ENCODE measurements around the gene FIBCD1.

Gene FIBCD1

DNA sequence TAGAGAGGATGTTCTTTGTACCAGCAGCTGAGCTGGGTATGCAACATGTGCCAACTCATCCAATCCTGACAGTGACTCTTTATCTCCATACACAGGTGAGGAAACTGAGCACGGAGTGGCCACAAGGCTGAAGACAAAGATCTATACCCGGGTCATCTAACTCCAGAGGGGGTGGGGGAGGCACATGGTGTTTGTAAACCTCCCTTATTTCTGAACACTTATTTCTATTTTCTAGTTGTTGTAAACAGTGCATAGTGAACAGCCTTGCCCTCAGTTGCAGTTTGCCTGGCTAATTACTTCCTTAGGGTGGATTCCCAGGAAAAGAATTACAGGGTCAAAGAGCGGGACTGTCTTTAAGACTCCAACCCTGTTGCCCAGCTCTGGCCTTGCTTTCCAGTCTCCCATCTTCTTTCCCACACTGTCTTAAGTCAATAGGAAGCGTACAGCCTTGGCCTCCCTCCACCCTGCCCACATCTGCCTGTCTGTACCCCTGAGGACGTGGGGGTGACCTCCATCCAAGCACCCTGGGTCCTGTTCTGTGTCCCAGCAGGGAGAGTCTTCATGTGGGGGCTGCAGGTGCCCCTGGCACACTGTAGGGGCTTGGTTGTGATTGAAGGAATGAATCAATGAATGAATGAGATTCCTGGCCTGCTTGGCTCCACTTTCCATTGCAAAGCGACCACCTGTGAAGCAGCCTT is 13.2 kb upstream of the FIBCD1 start:
- DNase-seq, result no peak

DNA sequence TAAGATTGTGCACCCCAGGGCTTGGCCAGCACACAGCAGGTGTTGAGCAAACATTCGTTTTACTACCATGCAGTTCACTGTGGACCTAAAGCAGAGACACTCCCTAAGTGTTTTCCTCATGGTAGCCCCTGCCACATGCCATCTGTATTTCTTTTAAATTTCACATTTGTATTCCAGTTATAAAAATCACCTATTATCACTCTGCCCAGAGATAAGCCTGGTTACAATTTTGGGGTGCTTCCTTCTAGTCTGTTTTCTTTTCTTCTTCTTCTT is 10.9 kb upstream of the FIBCD1 start:
- DNase-seq, result no peak

DNA sequence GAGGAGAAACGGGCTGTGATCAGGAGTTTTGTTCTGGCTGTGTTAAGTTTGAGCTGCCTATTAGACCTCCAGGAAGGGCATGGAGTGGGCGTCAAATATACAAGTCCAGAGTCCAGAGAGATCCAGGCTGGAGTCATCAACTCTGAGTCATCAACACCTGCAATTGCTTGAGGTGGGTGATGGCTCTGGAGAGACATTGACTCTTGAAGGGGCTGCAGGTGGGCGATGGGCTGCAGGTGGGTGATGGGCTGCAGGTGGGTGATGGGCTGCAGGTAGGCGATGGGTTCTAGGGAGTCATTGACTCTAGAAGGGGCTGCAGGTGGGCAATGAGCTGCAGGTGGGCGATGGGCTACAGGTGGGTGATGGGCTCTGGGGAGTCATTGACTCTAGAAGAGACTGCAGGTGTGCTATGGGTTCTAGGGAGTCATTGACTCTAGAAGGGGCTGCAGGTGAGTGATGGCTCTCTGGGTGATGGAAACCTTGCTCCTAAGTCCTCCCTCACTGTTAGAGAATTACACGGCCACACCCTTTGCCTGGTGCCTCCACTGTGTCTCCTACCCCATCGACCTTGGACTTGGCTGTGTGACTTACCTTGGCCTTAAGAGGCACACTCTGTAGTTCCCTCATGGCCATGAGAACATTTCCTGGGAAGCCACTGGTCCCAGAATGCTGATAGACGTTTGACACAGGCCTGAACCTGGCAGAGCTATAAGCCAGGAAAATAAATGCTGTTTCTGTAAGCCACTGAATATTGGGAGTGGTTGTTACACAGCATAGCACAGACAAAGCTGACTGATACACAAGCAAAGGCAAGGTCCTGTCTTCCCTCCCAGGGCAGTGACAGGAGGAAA is 10.4 kb upstream of the FIBCD1 start:
- no peak for DNase-seq

DNA sequence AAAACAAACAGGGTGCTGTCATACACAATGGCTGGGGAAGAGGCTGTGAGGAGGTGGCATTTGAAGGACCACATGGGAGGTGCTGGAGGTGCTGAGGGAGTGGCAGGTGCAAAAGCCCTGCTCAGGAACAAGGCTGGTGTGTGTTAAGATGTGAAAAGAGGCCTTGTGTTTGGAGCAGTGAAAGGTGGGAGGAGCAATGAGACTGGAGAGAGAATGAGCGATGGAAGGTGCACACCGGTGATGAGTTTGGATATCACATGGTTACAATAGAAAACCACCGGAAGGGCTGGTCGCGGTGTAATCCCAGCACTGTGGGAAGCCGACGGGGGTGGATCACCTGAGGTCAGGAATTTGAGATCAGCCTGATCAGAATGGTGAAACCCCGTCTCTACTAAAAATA is 9.2 kb upstream of the FIBCD1 start:
- no peak for DNase-seq

DNA sequence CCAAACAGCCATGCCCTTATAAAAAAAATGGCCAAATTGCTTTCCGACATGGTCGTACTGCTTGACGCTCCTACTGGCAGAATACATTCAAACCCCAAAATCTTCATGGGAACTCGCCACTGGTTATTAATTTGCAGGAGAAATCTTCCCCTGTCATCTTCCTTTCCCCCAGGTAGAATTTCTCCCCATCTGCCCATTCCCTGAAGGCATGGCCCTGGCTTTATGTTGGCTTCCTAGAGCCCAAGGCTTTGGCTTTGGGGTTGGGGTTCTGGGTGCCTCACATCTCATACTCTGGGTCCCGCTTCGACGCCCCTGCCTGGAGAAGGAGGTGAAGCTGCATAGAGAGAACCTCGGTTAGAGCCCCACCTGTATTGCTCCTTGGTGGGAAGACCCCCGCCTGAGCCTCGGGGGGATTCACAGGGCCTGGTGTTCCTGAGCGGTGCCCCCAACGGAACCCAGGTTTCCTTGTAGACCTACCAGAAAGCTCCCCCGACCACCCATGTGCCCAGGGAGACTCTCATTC is 8.6 kb upstream of the FIBCD1 start:
- DNase-seq, result no peak

DNA sequence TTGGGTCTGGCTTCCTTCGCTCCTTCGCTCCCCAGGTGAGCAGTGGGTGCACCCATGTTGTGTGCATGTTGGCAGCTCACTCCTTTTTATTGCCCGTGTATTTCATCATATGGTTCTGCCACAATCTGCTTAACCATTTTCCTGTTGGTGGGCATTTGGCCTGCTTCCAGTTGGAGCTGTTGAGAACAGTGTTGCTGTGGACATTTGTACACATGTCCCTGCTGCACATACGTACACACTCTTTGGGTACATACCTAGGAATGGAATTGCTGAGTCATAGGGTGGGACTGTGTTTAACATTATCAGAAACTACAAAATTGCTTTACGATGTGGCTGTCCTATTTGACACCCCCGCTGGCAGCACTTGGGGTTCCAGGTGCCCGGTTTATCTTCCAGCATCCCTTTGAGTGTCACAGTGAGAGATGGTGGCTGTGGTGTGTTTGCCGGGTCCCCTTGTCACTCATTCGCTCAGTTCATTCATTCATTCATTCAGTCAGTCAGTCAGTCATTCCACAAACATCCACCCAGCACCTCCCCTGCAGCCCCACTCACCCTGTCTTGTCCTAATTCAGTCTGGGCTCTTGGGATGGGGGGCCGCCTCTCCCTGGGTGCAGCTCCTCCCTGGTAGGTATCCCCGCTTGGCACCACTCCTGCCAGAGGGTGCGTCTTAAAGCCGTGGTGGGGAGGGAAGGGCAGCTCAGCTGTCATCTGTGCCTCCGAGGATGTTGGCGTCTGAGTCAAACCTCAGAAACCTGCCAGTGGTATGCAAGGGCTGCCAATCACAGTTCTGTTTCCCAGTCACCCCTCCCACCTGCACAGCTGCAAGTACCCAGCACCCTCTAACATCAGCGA is 7.9 kb upstream of the FIBCD1 start:
- no peak for DNase-seq

DNA sequence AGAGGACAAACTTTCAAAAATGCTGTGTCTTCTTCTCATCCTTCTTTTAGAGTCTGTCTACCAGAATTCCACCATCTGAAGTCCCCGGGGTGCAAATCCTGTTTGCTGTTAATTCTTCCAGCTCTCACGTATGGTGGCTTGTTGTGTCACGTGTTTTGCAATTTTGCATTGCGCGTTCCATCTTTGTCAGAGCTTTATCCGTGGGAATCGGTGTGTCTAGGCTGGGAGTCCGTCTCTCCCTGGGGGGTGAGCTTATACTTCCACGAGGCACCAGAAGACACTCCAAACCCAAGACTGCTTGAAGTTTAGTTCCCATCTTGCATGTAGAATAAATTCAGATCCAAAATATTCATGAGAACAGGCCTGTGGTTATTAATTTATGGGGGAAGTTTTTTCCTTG is 6.1 kb upstream of the FIBCD1 start:
- DNase-seq, result no peak

DNA sequence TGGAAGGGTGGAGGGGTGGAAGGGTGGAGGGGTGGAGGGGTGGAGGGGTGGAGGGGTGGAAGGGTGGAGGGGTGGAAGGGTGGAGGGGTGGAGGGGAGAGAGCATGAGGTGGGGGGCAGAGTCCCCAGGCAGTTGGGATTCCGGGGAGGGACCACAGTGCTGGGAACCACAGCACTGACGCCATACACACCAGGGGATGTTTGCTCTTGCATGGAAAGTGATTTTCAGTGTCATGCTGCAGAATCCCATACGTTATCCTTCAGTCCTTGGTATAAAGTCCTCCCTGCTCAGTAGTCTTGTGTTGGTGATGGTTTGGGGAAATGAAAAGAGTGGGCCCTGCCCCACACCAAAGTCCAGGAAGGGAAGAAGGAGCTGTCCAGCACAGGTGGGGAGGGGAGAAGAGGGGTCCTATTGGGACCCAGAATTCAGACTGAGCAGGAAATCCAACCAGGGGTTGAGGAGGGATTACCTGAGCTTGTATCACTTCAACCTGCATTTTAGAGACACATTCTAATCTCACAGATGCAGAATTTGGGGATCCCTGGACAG is 5.5 kb upstream of the FIBCD1 start:
- DNase-seq, result no peak

DNA sequence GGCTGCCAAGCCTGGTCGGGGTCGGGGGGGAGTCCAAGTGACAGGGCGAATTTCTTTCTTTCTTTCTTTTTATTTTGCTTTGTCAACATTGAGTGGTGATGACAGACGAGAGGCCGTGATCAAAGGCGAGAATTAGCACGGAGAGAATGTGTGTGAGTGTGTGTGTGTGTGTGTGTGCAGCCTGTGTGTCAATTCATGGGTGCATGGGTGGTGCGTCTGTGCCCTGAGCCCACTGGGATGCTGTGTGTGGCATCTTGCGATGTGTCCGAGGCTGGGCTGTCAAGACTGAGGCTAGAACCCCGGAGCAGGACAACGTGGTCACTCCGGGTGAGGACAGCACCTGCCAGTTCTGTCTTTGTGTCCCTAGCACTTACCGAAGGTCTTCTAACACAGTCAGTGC is 4.7 kb upstream of the FIBCD1 start:
- no peak for DNase-seq

DNA sequence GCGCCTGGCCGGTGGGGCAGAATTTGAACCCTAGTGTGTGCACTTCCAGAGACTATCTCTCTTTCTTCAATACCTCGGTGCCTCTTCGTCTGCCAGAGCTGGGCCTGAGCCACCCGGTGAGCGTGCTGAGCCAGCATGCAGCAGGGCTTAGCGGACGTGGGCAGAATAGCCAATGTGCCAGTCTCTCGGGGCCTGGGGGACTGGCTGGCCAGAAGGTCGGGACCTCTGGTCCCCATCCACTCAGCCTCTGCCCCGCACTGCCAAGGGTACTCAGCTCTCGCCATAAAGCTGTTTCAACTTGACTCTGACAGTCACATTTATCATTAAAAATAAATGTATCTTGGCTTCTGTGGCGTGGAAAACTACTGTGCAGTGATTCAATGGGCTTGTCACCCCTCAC is 4.2 kb upstream of the FIBCD1 start:
- DNase-seq, result no peak

DNA sequence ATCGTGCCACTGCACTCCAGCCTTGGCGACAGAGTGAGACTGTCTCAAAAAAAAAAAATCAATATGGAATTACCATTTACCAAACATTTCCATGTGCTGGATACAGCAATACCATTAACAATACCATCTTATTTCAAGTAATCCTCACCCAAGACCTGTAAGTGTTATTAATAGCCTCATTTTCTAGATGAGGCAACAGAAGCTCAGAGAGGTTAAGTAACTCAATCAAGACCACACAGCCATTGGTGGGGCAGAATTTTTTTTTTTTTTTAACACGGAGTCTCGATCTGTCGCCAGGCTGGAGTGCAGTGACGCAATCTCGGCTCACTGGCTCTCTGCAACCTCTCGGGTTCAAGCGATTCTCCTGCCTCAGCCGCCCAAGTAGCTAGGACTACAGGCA is 3.6 kb upstream of the FIBCD1 start:
- no peak for DNase-seq

DNA sequence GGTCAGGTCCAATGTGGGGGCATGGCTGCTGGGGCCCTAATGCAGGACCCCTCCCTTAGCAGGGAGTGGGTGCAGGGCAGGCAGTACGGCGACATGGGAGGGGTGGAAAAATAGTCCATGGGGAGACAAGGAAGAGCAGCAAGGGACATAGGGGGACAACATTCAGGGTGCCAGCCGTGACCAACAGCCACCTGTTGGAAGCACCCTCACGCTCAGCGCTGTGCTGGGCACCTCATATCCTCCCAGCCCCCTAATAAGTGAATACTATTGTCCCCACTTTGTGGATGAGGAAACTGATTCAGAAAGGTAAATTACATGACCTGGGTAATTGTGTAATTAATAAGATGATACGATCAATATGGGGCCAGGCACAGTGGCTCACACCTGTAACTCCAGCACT is 3.0 kb upstream of the FIBCD1 start:
- no peak for DNase-seq

DNA sequence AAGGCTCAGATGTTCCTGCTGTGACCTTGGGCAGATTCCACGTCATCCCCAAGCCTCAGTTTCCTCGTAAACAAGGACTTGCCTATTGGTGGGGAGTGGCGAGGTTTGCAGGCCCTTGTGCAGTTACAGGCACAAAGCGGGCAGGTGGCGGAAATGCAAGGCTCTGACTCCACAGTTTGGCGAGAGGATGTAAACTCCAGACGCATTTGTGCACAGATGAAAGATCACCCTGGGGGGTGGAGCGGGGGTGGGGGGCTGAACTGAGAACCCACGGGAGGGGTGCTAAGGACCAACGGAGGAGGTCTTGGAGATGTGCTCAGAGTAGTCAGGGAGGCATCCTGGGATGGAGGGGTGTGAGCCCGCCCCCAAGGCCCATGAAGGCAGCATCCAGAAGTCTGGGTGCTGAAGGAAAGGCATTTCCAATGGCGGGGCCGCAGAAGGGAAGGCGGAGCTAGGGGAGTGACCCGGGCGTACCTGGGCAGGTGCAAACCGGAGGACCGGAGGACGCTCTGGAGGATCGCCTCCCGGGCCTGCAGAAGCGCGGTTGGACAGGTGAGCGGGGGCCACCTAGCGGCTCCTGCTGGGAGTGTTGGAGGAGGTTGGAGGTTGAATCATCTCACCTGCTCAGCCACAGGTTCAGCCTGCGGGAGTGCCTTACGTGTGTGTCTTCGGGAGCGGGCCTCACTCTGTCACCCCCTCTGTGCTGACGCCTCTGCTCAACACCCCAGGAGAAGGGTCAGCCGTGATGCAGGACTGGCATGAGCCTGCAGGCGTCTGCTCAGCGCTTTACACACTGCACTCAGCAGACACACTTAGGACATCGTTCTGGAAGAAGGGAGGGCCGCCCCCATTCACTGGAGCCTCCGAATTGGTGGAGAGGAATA is 1.9 kb upstream of the FIBCD1 start:
- no peak for DNase-seq

DNA sequence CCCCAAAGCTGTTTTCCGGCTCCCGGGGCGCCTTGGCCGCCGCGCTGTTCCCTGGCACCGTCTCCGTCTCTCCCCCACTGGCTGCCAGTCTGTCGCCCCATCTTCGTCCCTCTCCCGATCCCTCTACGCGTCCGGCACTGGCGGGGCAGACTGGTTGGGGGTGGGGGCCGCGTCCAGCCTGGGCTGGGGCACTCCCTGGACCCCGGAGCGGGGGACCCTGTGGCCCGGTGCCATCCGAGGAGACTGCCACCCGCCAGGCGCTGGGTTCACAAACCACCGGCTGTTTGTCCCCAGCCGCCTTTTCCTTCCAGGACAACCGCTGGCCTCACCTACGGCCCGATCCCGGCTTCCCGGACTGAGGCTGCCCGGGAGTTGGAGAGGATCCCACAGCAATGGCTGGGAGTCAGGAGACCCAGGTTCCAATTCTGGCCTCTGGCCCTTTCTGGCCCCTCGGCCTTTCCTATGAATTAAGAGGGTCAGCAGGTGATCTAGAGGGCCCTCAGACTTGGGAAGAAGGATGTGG is 1.0 kb upstream of the FIBCD1 start:
- DNase-seq, result no peak

DNA sequence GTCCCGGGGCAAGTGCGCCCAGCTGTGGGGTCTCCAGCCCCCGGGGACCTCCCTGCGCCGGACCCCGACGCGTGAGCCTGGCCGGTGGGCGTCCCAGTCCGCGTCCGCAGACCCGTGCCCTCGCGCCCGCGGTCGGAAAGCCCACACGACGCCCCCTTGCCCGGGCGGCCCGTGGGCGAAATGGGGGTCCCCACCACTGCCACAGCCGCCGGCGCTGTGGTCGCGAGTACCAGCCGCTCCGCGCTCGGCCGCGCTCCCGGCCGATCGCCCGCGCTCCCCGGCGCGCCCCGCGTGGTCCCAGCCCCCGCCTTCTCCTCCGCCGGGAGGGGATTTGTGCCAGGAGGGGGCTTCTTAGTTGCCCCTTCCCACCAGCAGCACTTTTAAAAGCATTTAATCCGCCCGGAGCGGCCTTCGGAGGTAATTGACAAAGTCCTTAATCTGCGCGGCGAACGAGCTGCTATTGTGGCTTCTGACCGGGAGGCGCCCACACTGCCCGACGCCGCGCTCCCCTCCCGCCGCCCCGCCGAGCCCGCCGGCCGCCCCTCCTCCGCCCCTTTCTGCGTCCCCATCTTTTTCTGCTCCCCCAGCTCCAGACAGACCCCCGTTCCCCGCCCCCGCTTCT is 469 bp upstream of the FIBCD1 start:
- no peak for DNase-seq

DNA sequence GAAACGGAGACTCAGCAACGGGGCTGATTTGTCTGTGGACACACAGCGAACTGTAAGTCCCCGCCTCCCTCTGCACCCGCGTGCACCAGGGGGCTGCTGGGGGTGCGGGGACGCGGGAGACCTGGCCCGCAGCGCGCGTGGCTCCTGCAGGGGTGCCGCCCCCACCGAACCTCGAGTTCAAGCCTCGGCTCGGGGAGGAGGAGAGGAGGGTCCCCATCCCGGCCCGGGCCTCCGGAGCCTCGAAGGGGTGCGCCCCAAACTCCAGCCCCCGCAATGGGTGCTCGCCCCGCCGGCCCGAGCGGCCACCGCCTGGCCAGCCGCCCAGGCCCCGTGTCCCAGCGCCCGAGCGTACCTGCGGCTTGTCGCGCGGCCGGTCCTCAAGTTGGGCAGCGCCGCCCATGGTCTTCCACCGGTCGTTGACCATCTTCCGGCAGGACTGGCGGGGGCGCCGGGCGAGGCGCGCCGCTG is 829 bp downstream of the FIBCD1 start:
- no peak for DNase-seq

DNA sequence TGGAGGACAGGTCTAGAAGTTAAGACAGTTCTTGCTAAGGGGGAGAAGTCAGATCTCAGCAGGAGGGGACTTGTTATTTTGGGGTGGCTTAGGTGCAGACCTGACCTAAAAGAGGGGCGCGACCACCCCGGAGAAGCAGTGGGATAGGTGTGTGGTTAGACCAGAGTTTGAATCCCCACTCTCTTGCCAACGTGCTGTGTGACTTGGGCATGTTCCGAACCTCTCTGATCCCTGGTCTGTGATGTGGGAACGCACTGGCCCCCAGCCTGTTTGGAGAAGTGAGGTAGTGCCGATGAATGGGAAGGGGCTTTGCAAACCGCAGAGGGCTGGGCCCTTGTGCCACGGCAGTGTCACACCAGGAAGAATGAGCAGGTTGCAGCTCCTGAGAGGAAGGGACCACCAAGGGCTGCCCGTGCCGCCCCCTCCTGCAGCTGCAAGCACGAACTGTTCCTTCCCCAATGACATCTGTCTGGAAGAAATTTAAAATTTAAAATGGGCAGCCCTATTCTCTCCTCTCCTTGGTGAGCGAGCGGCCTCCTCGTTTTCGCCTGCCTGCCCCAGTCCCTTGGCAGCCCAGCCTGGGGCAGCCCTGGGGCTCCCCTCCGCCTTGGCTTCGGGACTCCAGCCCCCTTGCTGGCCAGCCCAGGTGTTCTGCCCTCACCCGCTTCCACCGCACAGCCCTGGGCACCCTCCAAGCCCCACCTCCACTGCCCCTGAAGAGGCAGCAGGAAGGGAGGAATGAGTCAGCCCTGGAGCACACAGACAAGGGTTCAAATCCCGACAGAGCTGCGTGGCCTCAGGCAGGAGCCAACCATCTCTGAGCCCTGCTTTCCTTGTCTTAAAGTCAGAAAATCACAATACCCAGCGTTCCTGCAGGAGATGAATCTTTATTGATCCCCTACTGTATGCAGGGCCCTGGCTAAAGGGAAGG is 1.6 kb downstream of the FIBCD1 start:
- DNase-seq, result no peak

DNA sequence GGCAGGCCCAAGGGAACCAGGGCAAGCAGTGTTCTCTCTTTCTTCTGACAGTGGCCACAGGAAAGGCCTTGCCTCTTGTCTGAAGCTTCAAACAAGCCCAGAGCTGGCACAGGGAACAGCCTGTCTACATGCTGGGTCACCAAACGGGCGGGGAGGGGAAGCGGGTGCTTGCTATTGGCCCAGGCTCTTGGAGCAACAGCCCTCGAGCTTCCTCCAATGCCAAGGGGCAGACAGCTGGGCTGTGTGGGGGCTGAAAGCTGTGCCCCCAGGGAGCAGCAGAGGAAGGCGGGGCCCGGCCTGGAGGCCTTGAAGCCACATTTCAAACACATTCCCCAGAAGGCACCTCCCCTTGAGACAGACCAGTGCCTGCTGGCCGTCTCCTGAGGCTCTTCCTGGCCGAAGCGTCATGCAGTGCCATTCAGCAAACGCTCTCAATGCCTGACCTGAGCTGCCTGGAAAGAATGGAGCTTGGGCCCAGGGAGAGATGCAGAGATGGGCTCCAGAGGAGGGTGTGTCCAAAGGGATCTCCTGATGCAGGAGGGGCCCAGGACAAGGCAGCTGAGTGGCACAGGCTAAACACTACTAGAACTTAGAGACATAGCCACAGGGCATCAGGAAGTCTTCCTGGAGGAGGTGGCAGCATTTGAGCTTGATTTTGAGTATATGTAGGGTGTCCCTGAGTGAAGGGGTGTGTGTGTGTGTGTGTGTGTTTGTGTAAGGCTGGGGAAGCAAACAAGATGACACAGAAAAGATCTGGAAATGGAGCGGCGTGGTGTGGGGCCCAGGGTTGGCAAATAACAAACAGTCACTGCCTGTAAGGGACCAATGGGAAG is 2.5 kb downstream of the FIBCD1 start:
- DNase-seq, result no peak

DNA sequence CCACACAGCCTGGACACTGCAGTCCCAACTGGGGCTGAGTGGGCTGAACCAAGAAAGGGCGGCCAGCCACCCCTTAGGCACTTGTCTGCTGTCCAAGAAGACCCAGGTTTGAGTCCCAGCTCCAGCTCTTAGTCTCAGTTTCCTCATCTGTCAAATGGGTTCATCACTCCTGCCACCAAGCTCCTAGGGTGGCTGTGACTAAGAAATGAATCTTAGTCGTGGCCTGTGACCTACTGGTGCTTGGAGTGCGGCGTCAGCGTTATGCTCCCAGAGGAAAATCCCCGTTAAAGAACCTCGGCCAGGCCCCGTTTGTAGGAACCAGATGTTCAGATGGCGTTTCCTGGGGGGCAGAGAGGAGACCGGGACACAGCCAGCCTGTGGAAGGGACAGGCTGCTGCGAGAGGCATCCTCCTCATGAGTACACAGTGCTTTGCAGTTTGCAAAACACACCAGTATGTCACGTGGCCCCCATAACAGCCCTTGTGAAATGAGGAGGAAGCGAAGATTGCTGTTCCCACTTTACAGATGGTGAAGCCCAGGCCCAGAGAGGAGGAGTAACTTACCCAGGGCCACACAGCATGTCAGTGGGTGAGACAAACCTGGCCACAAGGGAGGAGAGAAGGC is 3.3 kb downstream of the FIBCD1 start:
- DNase-seq, result no peak
